Smooth muscle cell (in vitro differentiated cells): ENCODE data around the gene TC2N. TPM values are rescaled to one million over a fixed set of nuclear protein-coding genes. Genes with fewer than 3 reads are reported as not detected.

Experiments used
- DNase-seq: peaks from one replicate; lab custom pipeline; 2025; ENCODE audit not compliant: unreplicated experiment; lab: John Stamatoyannopoulos, UW
- H2AFZ ChIP-seq: fragments of 200-600 bp; sonication (generic); 2 replicates; pipeline ENCODE4 v1.6.0; 2016; ENCODE audit warnings: antibody characterized with exemption, low read depth, mild to moderate bottlenecking
- H3F3A ChIP-seq: fragments of 200-600 bp; sonication (generic); 2 replicates; pipeline ENCODE4 v1.6.0; 2017; ENCODE audit warnings: antibody characterized with exemption, low read depth
- H3K27ac ChIP-seq: fragments of 200-600 bp; sonication (generic); 2 replicates; pipeline ENCODE4 v1.5.1; 2016; ENCODE audit warnings: low read depth, mild to moderate bottlenecking
- H3K27me3 ChIP-seq: fragments of 200-600 bp; sonication (generic); 2 replicates; pipeline ENCODE4 v1.6.1; 2016; ENCODE audit warnings: low read depth, mild to moderate bottlenecking
- H3K36me3 ChIP-seq: fragments of 200-600 bp; sonication (generic); 2 replicates; pipeline ENCODE4 v1.5.1; 2016; ENCODE audit warnings: low read depth
- H3K4me1 ChIP-seq: fragments of 200-600 bp; sonication (generic); 2 replicates; pipeline ENCODE4 v1.5.1; 2016; ENCODE audit warnings: low read depth
- H3K4me2 ChIP-seq: fragments of 200-600 bp; sonication (generic); 2 replicates; pipeline ENCODE4 v1.6.0; 2016; ENCODE audit warnings: mild to moderate bottlenecking
- H3K4me3 ChIP-seq: fragments of 200-600 bp; sonication (generic); 2 replicates; pipeline ENCODE4 v1.5.1; 2016; ENCODE audit warnings: mild to moderate bottlenecking
- H3K79me2 ChIP-seq: fragments of 200-600 bp; sonication (generic); 2 replicates; pipeline ENCODE4 v1.6.0; 2016; ENCODE audit warnings: low read depth, mild to moderate bottlenecking
- H3K9ac ChIP-seq: fragments of 200-600 bp; sonication (generic); 2 replicates; pipeline ENCODE4 v1.6.0; 2016; ENCODE audit warnings: low read depth
- H3K9me3 ChIP-seq: fragments of 200-600 bp; sonication (generic); replicated peaks from 2 replicates; pipeline ENCODE4 v1.5.1; 2016; ENCODE audit warnings: low read depth
- H4K20me1 ChIP-seq: fragments of 200-600 bp; sonication (generic); 2 replicates; pipeline ENCODE4 v1.6.0; 2016; ENCODE audit warnings: low read depth
- WGBS: methylation state at CpG from one replicate; pipeline ENCODE4 v1.1.7; 2016; ENCODE audit warnings: low lambda C conversion rate; 5-methylcytosine and 5-hydroxymethylcytosine counted together
- polyA plus RNA-seq: library from polyadenylated mRNA; unstranded; fragments of >200 nt; fragmentation: Nextera tagmentation; extraction: Ambion mirVana; gene quantifications from 2 replicates; pipeline ENCODE4 v1.2.1, GENCODE V29; 2016
- total RNA-seq: library from RNA; depleted of rRNA; stranded (reverse); fragments of >200 nt; gene quantifications from 2 replicates; pipeline ENCODE4 v1.2.3, GENCODE V29; 2014
- TF ChIP-seq, protein P1 (sequence below): fragments of 200-600 bp; sonication (generic); IDR thresholded peaks from 2 replicates; pipeline ENCODE4 v1.5.1; 2017; ENCODE audit warnings: borderline replicate concordance, mild to moderate bottlenecking, antibody characterized with exemption; ENCODE audit not compliant: insufficient read depth, poor library complexity, severe bottlenecking

Gene TC2N
- total and polyA plus RNA-seq, 2 experiments from 2014 or later, result 0.33 to 10.3 TPM

- peaks cover 8% of the 10 kb centered on the region for H3K4me1 ChIP-seq
- no peaks in the 10 kb centered on the region for H3K27me3 ChIP-seq
- H3K36me3 ChIP-seq, result no peaks in the 10 kb centered on the region
- H3K4me2 ChIP-seq, result peak overlapping the region; percentile 16
- no peaks in the 10 kb centered on the region for H3F3A ChIP-seq
- no peak overlapping the region for H3K4me3 ChIP-seq
- no peaks in the 10 kb centered on the region for H3K79me2 ChIP-seq
- no peak overlapping the region for H2AFZ ChIP-seq
- DNase-seq, result no peak
- H3K27ac ChIP-seq, result peak overlapping the region; percentile 63
- TF ChIP-seq, protein P1, sequence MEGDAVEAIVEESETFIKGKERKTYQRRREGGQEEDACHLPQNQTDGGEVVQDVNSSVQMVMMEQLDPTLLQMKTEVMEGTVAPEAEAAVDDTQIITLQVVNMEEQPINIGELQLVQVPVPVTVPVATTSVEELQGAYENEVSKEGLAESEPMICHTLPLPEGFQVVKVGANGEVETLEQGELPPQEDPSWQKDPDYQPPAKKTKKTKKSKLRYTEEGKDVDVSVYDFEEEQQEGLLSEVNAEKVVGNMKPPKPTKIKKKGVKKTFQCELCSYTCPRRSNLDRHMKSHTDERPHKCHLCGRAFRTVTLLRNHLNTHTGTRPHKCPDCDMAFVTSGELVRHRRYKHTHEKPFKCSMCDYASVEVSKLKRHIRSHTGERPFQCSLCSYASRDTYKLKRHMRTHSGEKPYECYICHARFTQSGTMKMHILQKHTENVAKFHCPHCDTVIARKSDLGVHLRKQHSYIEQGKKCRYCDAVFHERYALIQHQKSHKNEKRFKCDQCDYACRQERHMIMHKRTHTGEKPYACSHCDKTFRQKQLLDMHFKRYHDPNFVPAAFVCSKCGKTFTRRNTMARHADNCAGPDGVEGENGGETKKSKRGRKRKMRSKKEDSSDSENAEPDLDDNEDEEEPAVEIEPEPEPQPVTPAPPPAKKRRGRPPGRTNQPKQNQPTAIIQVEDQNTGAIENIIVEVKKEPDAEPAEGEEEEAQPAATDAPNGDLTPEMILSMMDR, result no peak
- no peaks in the 10 kb centered on the region for H4K20me1 ChIP-seq
- 31% methylated on average over 5 of the region's 5 CpGs for WGBS
- no peaks in the 10 kb centered on the region for H3K9me3 ChIP-seq
- no peak overlapping the region for H3K9ac ChIP-seq
Observed at GRCh38 chr14:91890291-91890749, 23.0 kb upstream of the TC2N start.

- Histone ChIP-seq H2AFZ (no peak overlapping the region), H3K9me3 (no peaks in the 10 kb centered on the region), H3K4me3 (no peak overlapping the region), H3K27ac (peak overlapping the region; percentile 63), H3F3A (no peaks in the 10 kb centered on the region), H3K27me3 (no peaks in the 10 kb centered on the region), H3K4me2 (peak overlapping the region; percentile 16), H4K20me1 (no peaks in the 10 kb centered on the region), H3K79me2 (no peaks in the 10 kb centered on the region), H3K4me1 (peaks cover 8% of the 10 kb centered on the region), H3K36me3 (no peaks in the 10 kb centered on the region), H3K9ac (no peak overlapping the region)
- TF ChIP-seq, protein P1, result no peak
- no peak for DNase-seq
- 91% methylated on average over 13 of the region's 13 CpGs for WGBS
Observed at GRCh38 chr14:91889477-91890211, 22.3 kb upstream of the TC2N start.

GRCh38 chr14:91888641-91889476 lies 21.5 kb upstream of the TC2N start:
- H4K20me1 ChIP-seq, result no peaks in the 10 kb centered on the region
- peak overlapping the region; percentile 12 for H3K4me2 ChIP-seq
- TF ChIP-seq, protein P1, result no peak
- no peaks in the 10 kb centered on the region for H3K9me3 ChIP-seq
- no peak overlapping the region for H2AFZ ChIP-seq
- no peak overlapping the region for H3K9ac ChIP-seq
- H3K79me2 ChIP-seq, result no peaks in the 10 kb centered on the region
- 61% methylated on average over 10 of the region's 10 CpGs for WGBS
- no peaks in the 10 kb centered on the region for H3K36me3 ChIP-seq
- no peaks in the 10 kb centered on the region for H3K27me3 ChIP-seq
- peak overlapping the region; percentile 63 for H3K27ac ChIP-seq
- no peaks in the 10 kb centered on the region for H3F3A ChIP-seq
- DNase-seq, result no peak
- no peak overlapping the region for H3K4me3 ChIP-seq
- H3K4me1 ChIP-seq, result peaks cover 8% of the 10 kb centered on the region
